ENCODE measurements around the gene TARM1.

Gene TARM1

DNA sequence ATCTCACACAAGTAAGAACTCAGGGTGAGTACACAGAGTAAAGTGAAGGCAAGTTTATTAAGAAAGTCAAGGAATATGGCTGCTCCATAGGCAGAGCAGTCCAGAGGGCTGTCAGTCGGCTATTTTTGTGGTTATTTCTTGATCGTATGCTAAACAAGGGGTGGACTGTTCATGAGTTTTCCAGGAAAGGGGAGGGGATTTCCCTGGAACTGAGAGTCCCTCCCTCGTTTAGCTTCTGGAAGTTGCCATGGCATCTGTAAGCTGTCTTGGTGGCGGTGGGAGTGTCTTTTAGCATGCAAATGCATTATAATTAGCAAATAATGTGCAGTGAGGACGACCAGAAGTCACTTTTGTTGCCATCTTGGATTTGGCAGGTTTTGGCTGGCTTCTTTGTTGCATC lies 11.7 kb downstream of the TARM1 start:
- H3K9ac ChIP-seq (ENCODE audit: low read length) = no peak overlapping the region
- no peak overlapping the region for H3K27ac ChIP-seq (ENCODE audit: low read depth, low read length)
- no peak overlapping the region for H2AFZ ChIP-seq (ENCODE audit: low read depth, low read length, severe bottlenecking)
- H3K27me3 ChIP-seq (ENCODE audit: low read length) = no peaks in the 10 kb centered on the region
- no peaks in the 10 kb centered on the region for H3F3A ChIP-seq (ENCODE audit: insufficient read depth)
- no peak overlapping the region for H3K4me3 ChIP-seq (ENCODE audit: insufficient read depth, low read length, poor library complexity, severe bottlenecking)
- no peak for TF ChIP-seq CTCF (IDR thresholded peaks at IDR 0.05; ENCODE audit: insufficient read depth, low read length, poor library complexity, severe bottlenecking)
- no peak for TF ChIP-seq EZH2phosphoT487 (conservative IDR thresholded peaks at IDR 0.05; ENCODE audit: low read length)
- H4K20me1 ChIP-seq (ENCODE audit: low read depth, low read length) = no peaks in the 10 kb centered on the region
- H3K9me3 ChIP-seq (ENCODE audit: insufficient read depth, low read length) = no peaks in the 10 kb centered on the region
- no peaks in the 10 kb centered on the region for H3K79me2 ChIP-seq (ENCODE audit: insufficient read depth, low read length)
- H3K4me2 ChIP-seq (ENCODE audit: low read depth, low read length, poor library complexity, severe bottlenecking) = no peak overlapping the region
- H3K36me3 ChIP-seq (ENCODE audit: low read length) = no peaks in the 10 kb centered on the region
- H3K9me2 ChIP-seq (replicated peaks; ENCODE audit: insufficient read depth, low read length) = no peaks in the 10 kb centered on the region

GRCh38 chr19:54063350-54064116 lies 17.6 kb downstream of the TARM1 start, which contains the start of gene VSTM1:
TSS of gene VSTM1 (minus strand) at chr19:54063897. CDS start at chr19:54063777, 120 bp downstream.
- no peaks in the 10 kb centered on the region for H3K79me2 ChIP-seq (ENCODE audit: insufficient read depth, low read length)
- no peaks in the 10 kb centered on the region for H3K9me2 ChIP-seq (replicated peaks; ENCODE audit: insufficient read depth, low read length)
- no peaks in the 10 kb centered on the region for H4K20me1 ChIP-seq (ENCODE audit: low read depth, low read length)
- no peak within 1 kb of the TSS for H3K9ac ChIP-seq (ENCODE audit: low read length)
- H2AFZ ChIP-seq (ENCODE audit: low read depth, low read length, severe bottlenecking) = no peak within 1 kb of the TSS
- H3F3A ChIP-seq (ENCODE audit: insufficient read depth) = no peaks in the 10 kb centered on the region
- TF ChIP-seq CTCF (IDR thresholded peaks at IDR 0.05; ENCODE audit: insufficient read depth, low read length, poor library complexity, severe bottlenecking) (no peak), EZH2phosphoT487 (conservative IDR thresholded peaks at IDR 0.05; ENCODE audit: low read length) (no peak)
- H3K4me2 ChIP-seq (ENCODE audit: low read depth, low read length, poor library complexity, severe bottlenecking) = no peak within 1 kb of the TSS
- no peaks in the 10 kb centered on the region for H3K9me3 ChIP-seq (ENCODE audit: insufficient read depth, low read length)
- H3K27me3 ChIP-seq (ENCODE audit: low read length) = no peaks in the 10 kb centered on the region
- H3K27ac ChIP-seq (ENCODE audit: low read depth, low read length) = no peak within 1 kb of the TSS
- no peaks in the 10 kb centered on the region for H3K36me3 ChIP-seq (ENCODE audit: low read length)
- H3K4me3 ChIP-seq (ENCODE audit: insufficient read depth, low read length, poor library complexity, severe bottlenecking) = no peak within 1 kb of the TSS

GRCh38 chr19:54062643-54063042 lies 18.5 kb downstream of the TARM1 start:
- Histone ChIP-seq H3K4me2 (ENCODE audit: low read depth, low read length, poor library complexity, severe bottlenecking) (no peak overlapping the region), H3K9ac (ENCODE audit: low read length) (no peak overlapping the region), H3K9me2 (replicated peaks; ENCODE audit: insufficient read depth, low read length) (no peaks in the 10 kb centered on the region), H3K79me2 (ENCODE audit: insufficient read depth, low read length) (no peaks in the 10 kb centered on the region), H3K9me3 (ENCODE audit: insufficient read depth, low read length) (no peaks in the 10 kb centered on the region), H3K4me3 (ENCODE audit: insufficient read depth, low read length, poor library complexity, severe bottlenecking) (no peak overlapping the region), H4K20me1 (ENCODE audit: low read depth, low read length) (no peaks in the 10 kb centered on the region), H3F3A (ENCODE audit: insufficient read depth) (no peaks in the 10 kb centered on the region), H3K36me3 (ENCODE audit: low read length) (no peaks in the 10 kb centered on the region), H3K27ac (ENCODE audit: low read depth, low read length) (no peak overlapping the region), H3K27me3 (ENCODE audit: low read length) (no peaks in the 10 kb centered on the region), H2AFZ (ENCODE audit: low read depth, low read length, severe bottlenecking) (no peak overlapping the region)
- no peak for TF ChIP-seq CTCF (IDR thresholded peaks at IDR 0.05; ENCODE audit: insufficient read depth, low read length, poor library complexity, severe bottlenecking)
- no peak for TF ChIP-seq EZH2phosphoT487 (conservative IDR thresholded peaks at IDR 0.05; ENCODE audit: low read length)

Measured in SU-DHL-6 (cell line).